ENCODE results near the gene AP1S1. TPM values are rescaled to one million over a fixed set of nuclear protein-coding genes. Genes with fewer than 3 reads are reported as not detected.

AP1S1 gene
- total and polyA plus RNA-seq, 9 of the 15 experiments (the other 6 are each of a cell fraction or from before 2014, with no cell fraction given), result 4.4 to 149 (median 89.4) TPM

- CTCF ChIA-PET (ENCODE audit: low intra/inter-chr PET ratio), result no interaction called here
- in situ Hi-C loops (cut with MboI), result no loop called here
- H3K9me3 ChIP-seq (replicated peaks; ENCODE audit: control insufficient read depth, insufficient read depth, low read depth, low read length), result no peaks in the 10 kb centered on the region
- H3K4me1 ChIP-seq (replicated peaks in 1 of 2; ENCODE audit: control insufficient read depth in 2 of 2, insufficient read depth in 2 of 2, low read length in 2 of 2), result peaks cover 0 to 9% of the 10 kb centered on the region in 2 experiments; a peak in 2 of 5 replicates
- ATAC-seq, result no peak
- no peaks in the 10 kb centered on the region for H3K9me1 ChIP-seq (ENCODE audit: control insufficient read depth, insufficient read depth, low read length)
- POLR2A ChIA-PET, result interaction anchor here (1.0 kb wide), 1 partner anchor 29 kb away, joined by 4 read pairs; no protein-coding TSS in a partner anchor
- H2AFZ ChIP-seq (ENCODE audit: low read depth, low read length), result no peak overlapping the region
- H3K79me2 ChIP-seq (ENCODE audit: control insufficient read depth, insufficient read depth, low read length), result no peaks in the 10 kb centered on the region
- no peak overlapping the region for H3K9ac ChIP-seq (ENCODE audit: insufficient read depth in 1 of 2, low read depth in 2 of 2, low read length in 2 of 2)
- no peak overlapping the region for H3K4me2 ChIP-seq (ENCODE audit: insufficient read depth, low read length)
- no TSS peak for BruUV-seq (replicated peaks)
- FAIRE-seq, result no peak
- H3K4me3 ChIP-seq, result no peak overlapping the region
- TF ChIP-seq THRA (IDR thresholded peaks at IDR 0.05) (no peak), MCM3 (IDR thresholded peaks at IDR 0.05) (0 out of 2 replicates have a peak, but pooled peaks have one; percentile 61), ZNF644 (tag; IDR thresholded peaks at IDR 0.05; ENCODE audit: low read depth) (no peak), ZBTB7A (IDR thresholded peaks at IDR 0.05; ENCODE audit: borderline replicate concordance, control insufficient read depth, low read depth, low read length) (no peak), CCAR2 (IDR thresholded peaks at IDR 0.05; ENCODE audit: low read depth, low read length) (no peak), HDAC6 (IDR thresholded peaks at IDR 0.05; ENCODE audit: low read depth, low read length) (no peak), BACH1 (tag; IDR thresholded peaks at IDR 0.05) (no peak), BCL6 (CRISPR knock-in tag; IDR thresholded peaks at IDR 0.05) (no peak), HLTF (IDR thresholded peaks at IDR 0.05) (no peak), RHOXF2B (CRISPR knock-in tag; conservative IDR thresholded peaks at IDR 0.05) (no peak), BRF1 (IDR thresholded peaks at IDR 0.05; ENCODE audit: borderline replicate concordance, extremely low read depth, insufficient read length) (no peak), ZNF512 (tag; IDR thresholded peaks at IDR 0.05) (peak; percentile 52), ZNF764 (CRISPR knock-in tag; IDR thresholded peaks at IDR 0.05; ENCODE audit: low read depth) (no peak)
- peaks cover 0 to 4% of the 10 kb centered on the region in 2 experiments; a peak in 2 of 5 replicates for H3K27me3 ChIP-seq (ENCODE audit: control insufficient read depth in 2 of 2, insufficient read depth in 2 of 2, low read length in 2 of 2)
- 8% methylated on average over 8 of the region's 8 CpGs for WGBS (ENCODE audit: insufficient coverage, low coverage, missing lambda C conversion rate)
- H3K36me3 ChIP-seq (ENCODE audit: control insufficient read depth, insufficient read depth, low read length), result no peaks in the 10 kb centered on the region
- no peak overlapping the region for H3K27ac ChIP-seq (ENCODE audit: extremely low read depth, low read depth, low read length)
- intact Hi-C loops (cut with micrococcal nuclease), result loop anchor here (5.0 kb wide), 1 partner anchor 292 kb away; the partner anchor contains the start of gene ACHE
- no peak for DNase-seq (ENCODE audit: extremely low read depth in 1 of 4, low spot score in 3 of 4)
- no peaks in the 10 kb centered on the region for H4K20me1 ChIP-seq (replicated peaks; ENCODE audit: control insufficient read depth, insufficient read depth, low read length)
These were observed 34.8 kb downstream of the AP1S1 start for GRCh38 chr7:101189109-101189508.
